ENCODE measurements around the gene MAB21L4.

MAB21L4 gene

DNA sequence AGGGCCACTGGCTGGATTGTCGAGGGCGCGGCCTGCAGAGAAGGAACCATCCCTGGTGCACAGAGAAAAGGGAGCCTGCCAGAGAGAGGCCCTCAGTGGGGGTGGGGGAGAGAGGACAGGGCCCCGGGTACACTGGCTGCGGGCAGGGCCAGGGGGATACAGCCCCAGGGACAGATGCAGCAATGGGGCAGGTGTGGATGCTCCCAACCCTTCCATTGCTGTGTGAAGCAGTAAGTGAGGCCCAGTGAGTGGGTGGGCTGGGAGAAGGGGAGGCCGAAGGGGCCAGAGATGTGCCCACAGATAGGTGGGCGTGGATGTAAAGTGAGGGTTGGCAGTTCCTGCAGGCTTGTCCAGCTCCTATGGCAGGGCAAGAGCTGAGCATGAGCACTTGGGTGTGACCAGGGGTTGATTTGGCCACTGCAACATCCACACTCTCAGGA, 19.9 kb downstream of the MAB21L4 start:
- DNase-seq: no peak

- no peak for DNase-seq
Observed at GRCh38 chr2:240875228-240876034, 20.5 kb downstream of the MAB21L4 start.

DNA sequence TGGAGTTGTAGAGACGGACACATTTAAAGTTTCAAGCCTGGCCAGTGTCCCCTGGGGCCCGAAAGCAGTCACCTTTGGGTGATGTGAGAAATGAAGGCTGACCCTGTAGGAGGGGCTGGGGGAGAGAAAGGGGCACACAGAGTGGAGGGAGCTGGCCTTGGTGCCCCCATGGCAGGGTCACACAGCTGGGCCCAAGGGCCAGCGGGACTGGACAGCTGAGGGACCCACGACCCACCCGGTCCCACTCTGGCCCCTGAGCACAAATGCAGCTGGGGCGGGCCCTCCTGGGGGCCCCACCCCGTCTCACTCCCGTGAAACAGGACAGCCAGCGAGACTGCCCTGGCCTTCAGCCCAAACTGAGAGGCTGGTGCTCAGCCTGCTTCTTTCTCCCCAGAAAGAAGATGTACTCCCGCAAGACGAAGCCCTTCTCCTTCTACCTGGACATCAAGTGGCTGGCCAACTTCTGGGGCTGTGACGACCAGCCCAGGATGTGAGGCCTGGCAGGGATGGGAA, 21.2 kb downstream of the MAB21L4 start:
- DNase-seq: no peak

DNA sequence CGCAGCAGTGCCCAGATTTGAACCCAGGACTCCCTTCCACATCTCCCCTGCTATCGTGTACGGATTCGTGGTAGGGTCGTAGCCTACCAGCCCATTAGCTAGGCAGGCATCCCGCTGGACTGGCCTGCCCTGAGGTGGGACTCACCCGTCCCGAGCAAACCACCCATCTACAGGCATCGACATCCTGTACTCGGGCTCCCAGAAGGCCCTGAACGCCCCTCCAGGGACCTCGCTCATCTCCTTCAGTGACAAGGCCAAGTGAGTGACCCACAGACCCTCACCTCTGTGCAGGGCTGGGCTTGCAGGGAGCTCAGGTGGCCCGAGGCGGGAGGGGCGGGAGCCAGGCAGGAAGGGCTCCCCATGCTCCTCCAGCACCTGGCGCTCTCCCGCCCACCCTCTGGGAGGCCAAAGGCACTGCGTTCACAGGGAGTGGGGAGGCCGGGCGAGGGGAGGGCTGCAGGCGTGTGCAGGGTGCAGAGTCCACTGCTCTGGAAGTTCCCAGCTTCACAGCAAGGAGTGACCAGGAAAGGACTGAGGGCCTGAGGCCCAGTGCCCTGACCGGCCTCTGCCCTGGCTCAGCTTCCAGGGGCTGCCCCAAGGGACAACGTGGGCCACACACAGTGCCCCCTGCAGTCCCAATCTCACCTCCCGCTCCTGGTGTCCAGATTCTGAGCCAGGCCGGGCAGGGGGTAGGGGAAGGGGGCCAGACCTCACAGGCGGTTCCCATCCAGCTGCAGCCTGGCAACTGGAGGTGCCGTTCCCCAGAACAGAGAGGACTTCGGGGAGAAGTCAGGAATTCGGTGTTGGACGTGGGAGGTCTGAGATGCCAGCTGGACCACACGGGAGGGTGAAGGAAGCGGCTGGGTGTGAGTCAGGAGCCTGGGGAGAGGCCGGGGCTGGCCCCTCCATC, 21.9 kb downstream of the MAB21L4 start:
- no peak for DNase-seq

DNA sequence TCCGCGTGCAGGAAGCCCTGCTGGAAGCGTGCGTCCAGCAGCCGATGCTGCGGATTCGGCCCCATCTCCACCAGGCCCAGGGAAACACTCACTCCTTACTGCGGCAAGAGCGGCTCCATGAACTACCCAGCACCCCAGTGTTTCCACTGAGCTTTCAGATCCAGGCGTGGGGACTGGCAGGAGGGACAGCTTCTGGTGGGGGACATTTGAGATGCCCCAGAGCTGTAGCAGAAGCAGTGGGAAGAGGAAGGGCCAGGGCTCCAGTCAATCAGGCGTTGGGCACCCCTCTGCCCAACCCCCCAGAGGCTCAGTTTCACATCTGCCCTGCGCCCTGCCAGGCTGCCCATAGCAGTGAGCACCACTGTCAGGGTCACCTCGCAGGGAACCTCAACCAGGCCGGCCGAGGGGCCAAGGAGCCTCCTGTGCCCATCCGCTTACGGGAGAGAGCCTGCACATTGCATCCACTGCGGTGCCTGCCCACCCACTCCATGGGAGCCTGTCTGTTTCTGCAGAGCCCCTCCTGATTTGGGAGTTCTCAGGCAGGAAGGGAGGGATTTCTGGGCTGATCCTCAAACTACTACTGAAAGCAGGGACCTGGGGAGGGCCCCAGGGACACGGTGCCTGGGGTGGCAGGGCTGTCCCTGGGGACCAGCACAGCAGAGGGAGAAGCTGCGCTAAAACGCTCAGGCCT, 22.7 kb downstream of the MAB21L4 start:
- DNase-seq: no peak

GRCh38 chr2:240872317-240873097, 23.4 kb downstream of the MAB21L4 start:
- no peak for DNase-seq

DNA sequence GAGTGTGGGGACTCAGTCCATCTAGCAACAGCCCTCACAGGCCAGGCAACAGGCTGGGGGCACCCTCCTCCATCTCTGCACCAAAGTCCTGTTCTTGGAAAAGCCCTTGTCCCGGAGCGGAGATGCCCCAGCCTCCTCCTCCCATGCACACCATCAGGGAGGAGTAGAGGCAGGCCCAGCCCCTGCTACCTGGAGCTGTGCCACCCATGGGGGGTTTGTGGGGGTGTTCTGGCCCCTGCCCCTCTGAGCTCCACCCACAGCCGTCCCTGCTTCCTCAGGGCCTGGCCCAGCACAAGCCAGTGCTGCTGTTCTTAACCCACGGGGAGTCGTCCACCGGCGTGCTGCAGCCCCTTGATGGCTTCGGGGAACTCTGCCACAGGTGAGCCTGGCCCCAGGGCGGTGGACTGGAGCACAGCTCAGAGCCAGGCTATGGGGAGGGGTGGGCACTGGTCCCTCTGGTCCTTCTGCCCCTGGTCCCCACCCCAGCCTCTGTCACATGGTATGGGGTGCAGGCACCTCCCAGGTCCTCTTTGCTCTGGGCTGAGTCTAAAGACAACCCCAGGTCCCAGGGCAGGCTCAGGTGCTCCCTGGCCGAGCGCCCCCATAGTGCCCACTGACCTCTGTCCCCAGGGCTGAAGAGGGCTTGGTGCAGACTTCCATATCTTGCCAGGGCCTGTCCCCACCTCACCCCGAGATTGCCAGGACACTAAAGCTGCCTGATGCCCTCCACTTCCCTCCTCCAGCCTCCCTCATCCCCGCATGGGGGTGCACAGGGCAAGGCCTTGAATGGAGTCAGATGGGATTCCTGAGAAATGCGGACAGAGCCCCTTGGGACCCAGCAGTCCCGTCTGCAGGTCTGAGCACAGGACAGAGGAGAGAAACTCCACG, 24.6 kb downstream of the MAB21L4 start:
- no peak for DNase-seq

DNA sequence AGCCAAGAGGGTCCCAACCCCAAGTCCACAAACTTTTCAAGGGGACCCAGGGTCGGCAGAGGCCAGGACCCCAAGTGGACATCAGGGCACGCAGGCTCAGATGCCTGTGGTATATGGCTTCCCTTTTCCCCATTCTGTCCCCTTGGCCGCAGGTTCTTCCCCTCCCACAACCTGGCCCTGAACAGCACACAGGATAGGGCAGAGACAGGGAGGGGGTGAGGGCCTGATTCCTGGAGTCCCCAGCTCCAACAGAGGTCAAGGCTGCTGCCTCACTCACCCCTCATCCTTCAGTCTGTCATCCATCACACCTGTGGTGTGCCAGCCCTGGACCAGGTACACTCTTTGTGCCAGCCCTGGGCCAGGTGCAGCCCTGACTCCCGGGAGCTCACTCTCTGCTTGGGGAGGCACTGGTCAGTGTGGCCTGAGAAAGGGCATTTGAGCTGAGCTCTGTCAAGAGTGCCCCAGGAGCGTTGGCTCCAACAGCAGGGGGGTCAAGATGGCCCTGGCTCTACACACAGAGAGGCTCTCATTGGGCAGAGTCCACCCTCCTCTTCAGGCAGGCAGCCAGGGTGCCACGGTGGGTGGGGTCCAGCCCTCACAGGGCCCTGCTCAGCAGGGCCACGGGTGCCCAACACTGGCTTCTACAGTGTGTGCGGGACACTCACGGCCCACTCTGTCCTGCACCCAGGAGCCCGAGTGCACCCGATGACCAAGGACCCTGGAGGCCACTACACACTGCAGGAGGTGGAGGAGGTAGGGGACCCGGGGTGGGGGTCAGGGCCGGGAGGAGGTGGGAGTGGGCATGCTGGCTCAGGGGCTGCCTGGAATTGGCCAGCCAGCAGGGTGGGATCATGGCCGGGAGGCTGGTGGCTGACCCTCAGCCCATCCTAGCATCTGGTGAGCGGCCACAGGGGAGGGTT, 25.7 kb downstream of the MAB21L4 start:
- DNase-seq: no peak

GRCh38 chr2:240869109-240869955, 26.6 kb downstream of the MAB21L4 start:
- no peak for DNase-seq

- DNase-seq: no peak
Observed at GRCh38 chr2:240868286-240869108, 27.5 kb downstream of the MAB21L4 start, which contains the start of gene AGXT. AGXT (plus strand) TSS chr2:240868824; CDS start chr2:240868866, 42 bp downstream.

- no peak for DNase-seq
Observed at GRCh38 chr2:240865391-240865790, 30.6 kb downstream of the MAB21L4 start.

- DNase-seq: no peak
Observed at GRCh38 chr2:240864475-240864874, 31.5 kb downstream of the MAB21L4 start.

GRCh38 chr2:240861547-240861946, 34.4 kb downstream of the MAB21L4 start:
- DNase-seq: no peak

GRCh38 chr2:240858871-240859270, 37.1 kb downstream of the MAB21L4 start:
- no peak for DNase-seq

DNA sequence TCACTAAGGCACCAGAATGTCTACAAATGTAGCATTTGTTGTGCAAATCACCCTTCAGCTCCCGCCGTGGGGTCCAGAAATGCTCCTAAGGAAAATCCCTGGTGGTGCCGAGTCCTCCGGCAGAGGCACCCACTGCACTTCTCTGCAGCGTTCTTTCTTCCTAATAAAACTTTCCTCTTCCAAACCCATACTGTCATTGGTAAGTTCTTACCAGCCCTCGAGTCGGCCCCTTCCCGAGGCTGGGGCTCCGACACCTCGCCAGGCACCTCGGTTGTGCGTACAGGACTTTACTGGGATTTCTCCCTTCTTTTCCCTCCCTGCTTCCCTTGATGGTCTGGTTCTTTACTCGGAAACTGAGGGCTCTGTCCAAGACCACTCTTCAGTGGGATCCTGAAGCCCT, 37.6 kb downstream of the MAB21L4 start:
- no peak for DNase-seq

- no peak for DNase-seq
Observed at GRCh38 chr2:240857039-240858008, 38.6 kb downstream of the MAB21L4 start.
